HG02981 (cell line): Measurements from ENCODE around the gene LCORL.
"Not testable (repeated sequence)": the region's sequence is repeated elsewhere in the genome, so short reads cannot be mapped to it uniquely, and the experiment has no call there.

Source experiments
- ATAC-seq: cut with Tn5 transposase; IDR thresholded peaks from one replicate; pipeline ENCODE4 v1.9.1; 2021; ENCODE audit warnings: mild to moderate bottlenecking, moderate library complexity; ENCODE audit not compliant: unreplicated experiment

LCORL gene

GRCh38 chr4:17859793-17860406 is 161.7 kb downstream of the LCORL start:
- no peak for ATAC-seq

- ATAC-seq, result no peak
Observed at GRCh38 chr4:17854036-17854435, 167.5 kb downstream of the LCORL start.

- no peak for ATAC-seq
Observed at GRCh38 chr4:17851959-17852358, 169.6 kb downstream of the LCORL start.

GRCh38 chr4:17850295-17850694 is 171.3 kb downstream of the LCORL start:
- not testable (repeated sequence) for ATAC-seq

- ATAC-seq, result no peak
Observed at GRCh38 chr4:17846266-17846665, 175.3 kb downstream of the LCORL start.

GRCh38 chr4:17823871-17824669 is 197.5 kb downstream of the LCORL start:
- no peak for ATAC-seq

- peak; percentile 83 for ATAC-seq
Observed at GRCh38 chr4:17817027-17817426, 204.5 kb downstream of the LCORL start.

DNA sequence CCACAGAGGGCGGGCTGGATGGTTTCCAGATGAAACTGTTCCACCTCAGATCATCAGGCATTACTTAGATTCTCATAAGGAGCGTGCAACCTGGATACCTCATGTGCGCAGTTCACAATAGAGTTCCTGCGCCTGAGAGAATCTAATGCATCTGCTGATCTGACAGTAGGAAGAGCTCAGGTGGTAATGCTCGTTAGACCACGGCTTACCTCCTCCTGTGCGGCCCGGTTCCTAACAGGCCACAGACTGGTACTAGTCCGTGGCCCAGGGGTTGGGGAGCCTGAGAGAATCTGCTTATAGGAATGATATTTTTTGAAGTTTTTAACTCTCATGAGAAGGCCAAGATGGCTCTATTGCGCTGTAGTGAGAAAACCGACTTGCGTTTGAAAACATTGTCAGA is 205.4 kb downstream of the LCORL start:
- ATAC-seq, result no peak

- no peak for ATAC-seq
Observed at GRCh38 chr4:17814140-17814539, 207.4 kb downstream of the LCORL start.

DNA sequence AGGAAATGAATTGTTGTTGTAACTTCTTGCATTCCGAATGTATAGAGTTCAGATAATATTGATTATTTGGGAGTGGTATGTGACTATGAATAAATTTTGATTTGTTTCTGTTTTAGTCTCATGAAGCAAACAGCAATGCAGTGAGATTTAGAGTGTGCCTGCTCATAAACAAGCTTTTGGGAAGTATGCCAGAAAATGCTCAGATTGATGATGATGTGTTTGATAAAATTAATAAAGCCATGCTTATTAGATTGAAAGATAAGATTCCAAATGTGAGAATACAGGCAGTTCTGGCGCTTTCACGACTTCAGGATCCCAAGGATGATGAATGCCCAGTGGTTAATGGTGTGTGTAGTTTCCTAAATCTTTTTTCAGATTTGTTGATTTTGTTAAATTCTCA is 208.8 kb downstream of the LCORL start:
- ATAC-seq, result no peak

DNA sequence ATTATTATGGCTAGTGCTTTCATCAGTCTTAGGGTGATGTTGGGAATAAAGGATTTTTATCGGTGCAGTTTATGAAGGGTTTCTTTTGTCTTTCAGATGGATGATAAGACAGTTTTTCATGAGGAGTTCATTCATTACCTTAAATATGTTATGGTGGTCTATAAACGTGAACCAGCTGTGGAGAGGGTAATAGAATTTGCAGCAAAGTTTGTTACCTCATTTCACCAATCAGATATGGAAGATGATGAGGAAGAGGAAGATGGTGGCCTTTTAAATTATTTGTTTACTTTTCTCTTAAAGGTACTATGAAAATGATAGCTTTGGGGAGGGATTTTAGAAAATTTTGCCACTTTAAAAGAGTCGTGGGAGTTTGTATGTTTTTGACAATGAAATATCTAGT is 209.4 kb downstream of the LCORL start:
- ATAC-seq, result no peak

DNA sequence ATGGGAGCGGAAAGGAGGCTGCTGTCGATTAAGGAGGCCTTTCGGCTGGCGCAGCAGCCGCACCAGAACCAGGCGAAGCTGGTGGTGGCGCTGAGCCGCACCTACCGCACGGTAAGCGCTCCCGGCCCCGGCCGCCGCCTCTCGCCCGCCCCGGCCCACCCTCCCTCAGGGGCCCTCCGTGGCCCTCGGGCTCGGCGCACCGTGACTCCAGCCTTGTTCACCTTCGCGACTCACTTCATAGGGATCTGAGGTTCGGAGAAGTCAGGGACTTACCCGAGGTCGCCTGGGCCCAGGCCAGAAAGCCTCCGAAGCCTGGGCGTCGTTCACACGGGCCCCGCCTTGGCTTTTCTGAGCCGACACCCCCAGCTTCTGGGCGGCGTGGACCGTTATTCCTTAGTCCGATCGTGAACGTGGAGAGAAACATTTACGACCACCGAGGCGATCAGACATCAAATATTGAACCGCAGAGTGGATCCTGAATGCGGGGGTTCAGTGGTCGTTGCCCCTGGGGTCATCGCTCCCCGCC is 210.4 kb downstream of the LCORL start:
- peak; percentile 19 for ATAC-seq

DNA sequence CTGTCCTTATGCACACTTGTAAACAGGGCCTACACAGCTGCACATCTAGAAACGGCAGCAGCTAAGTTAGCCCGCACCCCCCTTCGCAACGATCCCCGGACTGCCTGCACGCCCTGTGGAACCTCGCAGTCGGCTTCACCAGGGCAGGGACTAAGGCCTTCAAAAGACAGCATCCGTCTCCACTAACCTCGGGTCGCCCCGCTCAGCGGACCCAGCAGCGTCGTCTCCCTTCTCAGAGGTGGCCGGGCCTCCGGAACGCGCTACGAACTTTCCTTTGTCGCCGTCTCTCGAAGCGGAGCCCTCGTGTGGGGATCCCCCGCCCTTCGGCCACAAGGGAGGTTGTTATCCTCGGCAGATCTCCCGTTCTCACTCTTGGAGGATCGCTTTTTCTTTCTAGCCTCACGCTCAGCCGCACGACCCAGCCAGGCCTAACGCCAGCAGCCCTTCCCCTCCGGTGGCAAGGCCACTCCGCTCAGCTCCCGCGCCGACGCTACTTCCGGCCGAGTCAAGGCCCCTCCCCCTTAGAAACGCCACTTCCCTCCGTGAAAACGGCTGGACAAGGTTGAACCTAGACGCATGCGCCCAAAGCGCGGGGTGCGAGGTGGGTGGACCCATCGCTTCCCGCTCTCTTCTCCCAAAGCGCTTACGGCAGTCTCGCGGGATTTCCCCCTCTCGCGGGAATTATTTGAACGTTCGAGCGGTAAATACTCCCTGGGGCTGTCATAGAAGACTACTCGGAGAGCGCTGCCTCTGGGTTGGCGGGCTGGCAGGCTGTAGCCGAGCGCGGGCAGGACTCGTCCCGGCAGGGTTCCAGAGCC is 211.1 kb downstream of the LCORL start, which contains the start of the genes DCAF16 and NCAPG:
TSS of gene DCAF16 (minus strand) at position 498 of the 818 bp plus-strand sequence. CDS start 6,616 bp downstream, outside the sequence.
TSS of gene NCAPG (plus strand) at position 720 of the 818 bp plus-strand sequence. CDS start 99 bp downstream, outside the sequence.
- ATAC-seq, result peak; percentile 89

GRCh38 chr4:17809667-17810066 is 211.9 kb downstream of the LCORL start:
- ATAC-seq, result no peak

DNA sequence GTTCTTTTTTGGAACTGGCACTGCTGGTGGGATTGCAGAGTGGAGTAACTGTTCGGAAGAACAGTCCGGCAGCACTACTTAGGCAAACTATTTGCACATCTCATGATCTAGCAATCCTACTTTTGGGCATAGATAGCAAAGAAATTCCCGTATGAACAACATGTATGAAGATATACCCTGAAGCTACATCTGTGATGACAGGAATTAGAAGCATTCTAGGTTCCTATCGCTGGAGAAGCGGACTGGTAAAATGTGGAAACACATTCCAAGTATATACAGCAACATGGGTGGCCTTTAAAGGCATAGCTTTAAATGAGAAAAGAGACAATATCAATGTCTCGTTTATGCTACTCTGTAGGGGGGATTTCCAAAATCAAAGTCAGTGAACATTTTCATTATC is 214.1 kb downstream of the LCORL start:
- no peak for ATAC-seq

GRCh38 chr4:17805580-17806155 is 215.9 kb downstream of the LCORL start:
- no peak for ATAC-seq

GRCh38 chr4:17797808-17798207 is 223.7 kb downstream of the LCORL start:
- ATAC-seq, result no peak

- no peak for ATAC-seq
Observed at GRCh38 chr4:17794730-17795129, 226.8 kb downstream of the LCORL start.
